RKO (cell line): ENCODE measurements around the gene RNF208.
"Not testable (repeated sequence)": the region's sequence is repeated elsewhere in the genome, so short reads cannot be mapped to it uniquely, and the experiment has no call there.

Experiments
- DNase-seq: peaks from one replicate; pipeline ENCODE4 v3.0.0-alpha.2; 2016; ENCODE audit warnings: low spot score

The RNF208 gene

GRCh38 chr9:137252555-137253506, 30.8 kb upstream of the RNF208 start:
- DNase-seq = no peak

GRCh38 chr9:137251490-137252268, 29.6 kb upstream of the RNF208 start:
- DNase-seq = no peak

- no peak for DNase-seq
Measured at GRCh38 chr9:137251194-137251461, 29.1 kb upstream of the RNF208 start, which contains the start of gene STPG3. Gene STPG3 (plus strand): TSS chr9:137251286. CDS start chr9:137251287, 1 bp downstream.

- DNase-seq = no peak
Measured at GRCh38 chr9:137250329-137251193, 28.5 kb upstream of the RNF208 start.

DNA sequence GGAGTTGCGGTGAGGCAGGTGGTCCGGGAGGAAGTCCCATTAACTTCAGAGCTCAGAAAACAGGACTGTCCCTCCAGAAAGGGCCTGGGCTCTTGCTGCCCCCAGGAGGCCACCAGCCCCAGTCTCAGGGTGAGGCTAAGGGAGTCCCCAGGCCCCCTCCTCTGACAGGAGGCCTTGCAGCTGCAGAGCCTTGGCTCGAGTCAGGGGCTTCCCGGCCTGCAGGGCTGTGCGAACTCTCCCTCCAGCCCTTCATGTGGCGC, 25.8 kb upstream of the RNF208 start:
- no peak for DNase-seq

DNA sequence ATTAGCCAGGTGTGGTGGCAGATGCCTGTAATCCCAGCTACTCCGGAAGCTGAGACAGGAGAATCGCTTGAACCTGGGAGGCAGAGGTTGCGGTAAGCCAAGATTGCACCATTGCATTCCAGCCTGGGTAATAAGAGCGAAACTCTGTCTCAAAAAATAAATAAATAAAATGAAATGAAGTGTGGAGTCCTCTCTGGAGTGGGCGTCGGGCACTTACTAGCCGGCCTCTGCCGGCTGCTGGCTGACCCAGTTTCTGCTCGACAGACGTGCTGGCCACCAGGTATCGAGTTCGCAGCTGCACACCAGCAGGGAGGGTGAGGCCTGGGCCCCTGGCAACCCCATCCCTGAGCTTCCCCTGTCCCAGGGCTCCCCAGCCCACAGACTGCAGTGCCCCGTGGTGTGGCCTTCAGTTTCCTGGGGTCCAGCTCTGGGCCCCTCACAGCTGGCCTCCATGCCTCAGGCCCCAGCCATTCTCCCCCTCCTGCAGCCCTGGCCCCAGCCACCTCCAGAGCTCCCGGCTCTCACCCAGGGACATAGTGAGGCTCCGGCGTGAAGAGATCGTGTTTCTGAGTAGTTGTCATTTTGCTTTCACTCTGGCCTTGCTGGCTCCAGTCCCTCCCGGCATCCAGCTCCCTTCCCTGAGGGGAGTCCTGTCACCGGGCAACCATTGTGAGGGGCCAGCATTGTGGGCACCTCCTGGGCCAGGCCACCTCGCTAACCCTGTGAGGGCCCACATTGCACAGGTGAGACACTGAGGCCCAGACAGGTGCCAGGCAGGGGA, 25.3 kb upstream of the RNF208 start:
- no peak for DNase-seq

DNA sequence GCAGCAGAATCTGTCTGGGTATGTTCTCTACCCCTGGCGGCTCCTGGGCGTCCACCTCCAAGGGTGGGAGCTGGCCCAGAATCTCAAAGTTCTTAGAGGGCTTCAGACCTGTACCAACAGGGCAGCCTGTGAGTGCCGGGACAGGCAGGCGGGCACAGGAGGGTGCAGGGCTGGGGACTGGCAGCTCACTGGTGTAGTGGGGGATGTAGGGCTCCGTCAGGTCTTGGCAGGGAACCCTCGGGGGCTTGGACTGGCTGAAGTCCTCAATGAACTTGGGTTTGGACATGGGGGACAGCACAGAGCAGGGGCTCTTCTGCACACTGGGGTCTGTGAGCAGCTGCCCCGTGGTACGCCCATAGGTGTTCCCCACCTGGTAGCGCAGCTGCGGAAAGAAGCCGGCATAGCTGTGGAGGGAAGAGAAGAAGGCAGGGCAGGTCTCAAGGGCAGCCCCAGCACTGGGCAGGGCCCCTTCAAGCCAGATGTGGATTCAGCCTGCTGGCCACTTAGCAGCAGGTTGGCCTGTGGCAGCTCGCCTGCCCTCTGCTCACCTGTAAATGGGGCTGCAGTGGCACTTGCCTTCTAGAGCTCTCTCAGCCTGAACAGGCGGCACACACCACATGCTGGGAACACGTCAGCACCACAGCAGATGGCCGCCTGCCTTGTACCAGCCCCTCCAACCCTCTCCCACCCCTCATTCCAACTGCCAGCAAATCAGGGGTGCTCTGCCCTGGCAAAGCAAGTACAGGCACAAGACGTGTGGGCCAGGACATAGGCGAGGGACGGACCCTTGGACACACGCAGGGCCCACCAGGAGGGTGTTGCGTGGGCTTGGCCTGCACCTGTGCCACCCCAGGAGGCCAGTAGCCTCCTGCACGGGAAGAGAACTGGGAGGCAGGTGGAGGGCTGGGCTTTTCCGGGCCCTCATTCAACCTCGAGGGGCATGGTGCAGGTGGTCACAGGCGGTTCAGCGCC, 23.7 kb upstream of the RNF208 start:
- DNase-seq = no peak

DNA sequence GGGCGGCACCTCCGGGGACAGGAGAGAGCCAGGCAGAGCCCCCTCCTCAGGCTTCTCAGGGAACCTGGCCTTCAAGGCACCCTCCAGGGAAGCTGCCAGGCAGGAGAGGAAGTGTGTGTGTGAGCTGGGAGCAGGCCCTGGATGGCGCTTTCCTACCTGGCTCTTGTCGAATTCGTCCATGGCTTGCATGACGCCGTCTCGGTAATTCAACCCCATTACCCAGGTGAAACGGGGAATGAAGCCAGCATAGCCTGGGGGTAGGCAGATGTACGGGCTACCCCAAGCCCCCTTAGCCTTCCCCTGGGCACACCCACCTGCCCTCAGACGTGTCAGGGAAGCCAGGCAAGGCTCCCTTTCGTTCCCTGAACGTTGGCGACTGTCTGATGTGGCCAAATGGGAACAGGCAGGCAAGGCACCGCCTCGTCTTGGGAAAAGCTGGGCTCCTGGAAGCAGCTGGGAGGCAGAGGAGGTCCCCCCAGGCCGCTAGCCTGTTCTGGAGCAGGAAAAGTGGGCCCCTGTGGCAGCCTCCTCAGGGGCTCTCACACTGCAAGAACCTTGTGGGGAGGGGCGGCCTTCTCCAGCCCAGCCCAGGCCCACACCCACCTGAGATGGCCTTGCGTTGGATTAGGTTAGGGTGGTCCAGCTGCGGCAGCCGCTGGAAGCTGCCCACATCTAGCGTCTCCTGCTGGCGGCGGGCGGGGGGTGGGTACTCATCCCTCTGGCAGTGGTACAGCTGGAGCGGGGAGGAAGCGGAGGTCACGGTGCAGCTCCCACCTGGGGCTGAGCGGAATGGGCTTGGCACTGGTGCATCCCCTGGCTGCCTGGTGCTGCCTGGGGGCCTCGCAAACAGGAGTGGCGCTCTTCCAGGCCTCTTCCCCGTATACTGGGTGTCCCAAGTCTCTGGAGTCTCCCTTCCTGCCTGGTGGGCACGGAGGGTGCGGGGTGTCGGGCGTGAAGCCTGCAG, 22.7 kb upstream of the RNF208 start:
- no peak for DNase-seq

- DNase-seq = peak; percentile 68
Measured at GRCh38 chr9:137243626-137244485, 21.8 kb upstream of the RNF208 start.

DNA sequence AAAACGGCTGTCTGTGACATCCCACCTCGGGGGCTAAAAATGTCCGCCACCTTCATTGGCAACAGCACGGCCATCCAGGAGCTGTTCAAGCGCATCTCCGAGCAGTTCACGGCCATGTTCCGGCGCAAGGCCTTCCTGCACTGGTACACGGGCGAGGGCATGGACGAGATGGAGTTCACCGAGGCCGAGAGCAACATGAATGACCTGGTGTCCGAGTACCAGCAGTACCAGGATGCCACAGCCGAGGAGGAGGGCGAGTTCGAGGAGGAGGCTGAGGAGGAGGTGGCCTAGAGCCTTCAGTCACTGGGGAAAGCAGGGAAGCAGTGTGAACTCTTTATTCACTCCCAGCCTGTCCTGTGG, 21.2 kb upstream of the RNF208 start:
- not testable (repeated sequence) for DNase-seq

DNA sequence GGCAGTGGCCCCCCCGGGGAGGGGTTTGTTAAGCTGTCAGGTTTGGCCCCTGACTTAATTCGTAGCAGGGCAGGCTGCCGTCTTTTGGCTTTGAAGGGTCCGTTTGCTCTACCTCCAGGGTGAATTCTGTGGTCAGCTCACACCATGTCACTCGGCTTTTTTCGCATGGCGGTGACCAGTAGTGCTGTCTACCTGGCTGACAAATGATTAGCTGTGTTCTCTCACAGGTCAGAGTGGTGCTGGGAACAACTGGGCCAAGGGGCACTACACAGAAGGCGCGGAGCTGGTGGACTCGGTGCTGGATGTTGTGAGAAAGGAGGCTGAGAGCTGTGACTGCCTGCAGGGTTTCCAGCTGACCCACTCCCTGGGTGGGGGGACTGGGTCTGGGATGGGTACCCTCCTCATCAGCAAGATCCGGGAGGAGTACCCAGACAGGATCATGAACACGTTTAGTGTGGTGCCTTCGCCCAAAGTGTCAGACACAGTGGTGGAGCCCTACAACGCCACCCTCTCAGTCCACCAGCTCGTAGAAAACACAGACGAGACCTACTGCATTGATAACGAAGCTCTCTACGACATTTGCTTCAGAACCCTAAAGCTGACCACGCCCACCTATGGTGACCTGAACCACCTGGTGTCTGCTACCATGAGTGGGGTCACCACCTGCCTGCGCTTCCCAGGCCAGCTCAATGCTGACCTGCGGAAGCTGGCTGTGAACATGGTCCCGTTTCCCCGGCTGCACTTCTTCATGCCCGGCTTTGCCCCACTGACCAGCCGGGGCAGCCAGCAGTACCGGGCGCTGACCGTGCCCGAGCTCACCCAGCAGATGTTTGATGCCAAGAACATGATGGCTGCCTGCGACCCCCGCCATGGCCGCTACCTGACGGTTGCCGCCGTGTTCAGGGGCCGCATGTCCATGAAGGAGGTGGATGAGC, 20.5 kb upstream of the RNF208 start:
- DNase-seq = no peak

- peak; percentile 84 for DNase-seq
Measured at GRCh38 chr9:137241490-137242268, 19.6 kb upstream of the RNF208 start.

- peak; percentile 100 for DNase-seq
Measured at GRCh38 chr9:137240841-137241489, 18.9 kb upstream of the RNF208 start, which contains the start of gene TUBB4B. Gene TUBB4B (plus strand): TSS chr9:137241287. CDS start chr9:137241361, 74 bp downstream.

- peak; percentile 85 for DNase-seq
Measured at GRCh38 chr9:137240318-137240840, 18.3 kb upstream of the RNF208 start.

GRCh38 chr9:137239541-137240200, 17.6 kb upstream of the RNF208 start:
- DNase-seq = not testable (repeated sequence)
